Mesodermal cell (in vitro differentiated cells): Measurements from ENCODE around the gene SPOCK1.

Experiments used
- H3K27ac ChIP-seq: 2 replicates; pipeline ENCODE4 v1.7.0; 2013; ENCODE audit warnings: mild to moderate bottlenecking, low read depth, low read length, moderate library complexity; ENCODE audit not compliant: severe bottlenecking
- H3K36me3 ChIP-seq: 2 replicates; pipeline ENCODE4 v1.7.1; 2013; ENCODE audit warnings: mild to moderate bottlenecking, low read length, moderate library complexity; ENCODE audit not compliant: control insufficient read depth, insufficient read depth
- H3K4me1 ChIP-seq: one replicate; pipeline ENCODE4 v1.7.1; 2013; ENCODE audit warnings: mild to moderate bottlenecking, low read length; ENCODE audit not compliant: insufficient read depth, control insufficient read depth, poor library complexity, severe bottlenecking
- H3K4me3 ChIP-seq: 2 replicates; pipeline ENCODE4 v1.7.0; 2013; ENCODE audit warnings: low read length, control low read depth, mild to moderate bottlenecking; ENCODE audit not compliant: insufficient read depth, poor library complexity, severe bottlenecking; ENCODE audit errors: extremely low read depth
- H3K9me3 ChIP-seq: 2 replicates; pipeline ENCODE4 v1.7.1; 2013; ENCODE audit warnings: mild to moderate bottlenecking, low read length, moderate library complexity; ENCODE audit not compliant: control insufficient read depth
- WGBS, 2 experiments: methylation state at CpG; one replicate each; pipeline ENCODE4 v1.1.5; 2013; ENCODE audit warnings: missing lambda C conversion rate in 2 of 2; ENCODE audit not compliant: insufficient coverage in 2 of 2; 5-methylcytosine and 5-hydroxymethylcytosine counted together

The SPOCK1 gene

GRCh38 chr5:137365126-137365865, 133.8 kb downstream of the SPOCK1 start:
- no peak overlapping the region for H3K4me3 ChIP-seq
- 100% methylated on average over 2 of the region's 3 CpGs; no CpG with 5 or more reads in 1 of the 2 experiments for WGBS, 2 experiments
- no peaks in the 10 kb centered on the region for H3K9me3 ChIP-seq
- H3K4me1 ChIP-seq: no peaks in the 10 kb centered on the region
- no peak overlapping the region for H3K27ac ChIP-seq
- H3K36me3 ChIP-seq: no peaks in the 10 kb centered on the region

- no peaks in the 10 kb centered on the region for H3K9me3 ChIP-seq
- WGBS, 2 experiments: 100% methylated on average over 1 of the region's 2 CpGs; no CpG with 5 or more reads in 1 of the 2 experiments
- H3K27ac ChIP-seq: no peak overlapping the region
- no peaks in the 10 kb centered on the region for H3K36me3 ChIP-seq
- no peak overlapping the region for H3K4me3 ChIP-seq
- H3K4me1 ChIP-seq: no peaks in the 10 kb centered on the region
Measured at GRCh38 chr5:137361280-137361679, 137.8 kb downstream of the SPOCK1 start.

DNA sequence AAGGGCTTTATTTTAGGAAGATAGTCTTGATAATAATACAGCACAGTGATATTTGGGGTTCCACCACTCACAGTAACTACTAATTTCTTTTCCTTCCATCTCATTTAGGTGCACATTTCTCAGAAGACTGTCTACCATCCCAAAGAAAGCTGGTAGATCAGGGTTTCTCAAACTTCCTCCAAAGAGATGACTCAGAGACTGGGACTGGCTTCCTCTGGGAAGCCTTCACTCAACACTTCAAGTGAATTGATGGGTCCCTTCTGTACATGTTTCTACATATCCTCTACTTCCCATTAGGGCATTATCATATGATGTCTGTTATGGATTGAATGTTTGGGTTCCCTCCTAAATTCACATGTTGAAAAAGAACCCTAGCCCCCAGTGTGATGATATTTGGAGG, 138.5 kb downstream of the SPOCK1 start:
- Histone ChIP-seq H3K4me1 (no peaks in the 10 kb centered on the region), H3K27ac (no peak overlapping the region), H3K36me3 (no peaks in the 10 kb centered on the region), H3K4me3 (no peak overlapping the region), H3K9me3 (no peaks in the 10 kb centered on the region)

- H3K36me3 ChIP-seq: no peaks in the 10 kb centered on the region
- no peak overlapping the region for H3K27ac ChIP-seq
- no peak overlapping the region for H3K4me3 ChIP-seq
- H3K4me1 ChIP-seq: no peaks in the 10 kb centered on the region
- no peaks in the 10 kb centered on the region for H3K9me3 ChIP-seq
Measured at GRCh38 chr5:137359941-137360340, 139.2 kb downstream of the SPOCK1 start.

DNA sequence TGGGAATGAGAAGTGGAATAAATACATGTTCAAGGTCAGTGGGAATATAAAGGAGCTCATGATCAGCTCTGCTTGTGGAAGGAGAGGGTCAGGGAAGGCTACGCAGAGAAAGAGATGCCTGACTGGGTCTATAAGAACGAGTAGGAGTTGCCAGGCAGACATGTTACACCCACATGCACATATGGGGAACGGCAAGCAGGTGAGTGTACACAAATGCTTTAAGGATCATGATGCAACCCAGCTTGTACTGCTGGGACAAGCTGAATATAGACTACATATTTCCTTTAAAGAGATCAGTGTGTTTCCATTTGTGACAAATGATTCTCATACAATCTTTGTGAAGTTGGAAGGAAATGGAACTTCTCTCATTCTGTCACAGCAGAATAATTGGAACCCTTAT, 141.7 kb downstream of the SPOCK1 start:
- H3K4me3 ChIP-seq: no peak overlapping the region
- WGBS, 2 experiments: 75 to 90% methylated on average over 1 to 3 of the region's 3 CpGs
- H3K27ac ChIP-seq: no peak overlapping the region

GRCh38 chr5:137356127-137356526, 143.0 kb downstream of the SPOCK1 start:
- Histone ChIP-seq H3K27ac (no peak overlapping the region), H3K9me3 (no peaks in the 10 kb centered on the region), H3K4me3 (no peak overlapping the region), H3K4me1 (no peaks in the 10 kb centered on the region), H3K36me3 (no peaks in the 10 kb centered on the region)
- WGBS, 2 experiments: 79 to 92% methylated on average over 3 of the region's 4 CpGs

More for the DNA sequence above, 141.7 kb downstream of the SPOCK1 start:
- no peaks in the 10 kb centered on the region for H3K4me1 ChIP-seq
- H3K9me3 ChIP-seq: no peaks in the 10 kb centered on the region
- H3K36me3 ChIP-seq: no peaks in the 10 kb centered on the region

- Histone ChIP-seq H3K4me1 (no peaks in the 10 kb centered on the region), H3K9me3 (no peaks in the 10 kb centered on the region), H3K27ac (no peak overlapping the region), H3K36me3 (no peaks in the 10 kb centered on the region), H3K4me3 (no peak overlapping the region)
- WGBS, 2 experiments: 85 to 94% methylated on average over 3 of the region's 4 CpGs
Measured at GRCh38 chr5:137355708-137356107, 143.4 kb downstream of the SPOCK1 start.

DNA sequence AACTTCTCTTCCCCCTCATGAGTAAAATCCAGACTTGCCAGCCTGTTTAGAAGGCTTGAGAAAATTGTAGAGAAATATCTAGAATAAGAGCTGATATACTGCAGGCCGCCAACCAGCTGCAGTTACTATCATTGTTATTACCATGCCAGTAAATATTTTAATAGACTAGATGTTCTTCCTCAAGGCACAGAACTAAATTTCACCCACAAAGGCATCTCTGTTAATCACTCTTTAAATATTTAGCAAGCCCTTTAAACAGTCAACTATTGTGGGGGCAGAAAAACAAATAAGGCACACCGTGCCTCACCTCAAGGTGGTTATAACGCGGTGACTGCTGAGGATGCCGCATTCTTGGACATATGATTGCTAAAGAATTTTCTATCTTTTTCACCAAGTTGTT, 147.0 kb downstream of the SPOCK1 start:
- Histone ChIP-seq H3K4me3 (no peak overlapping the region), H3K4me1 (no peaks in the 10 kb centered on the region), H3K36me3 (no peaks in the 10 kb centered on the region), H3K9me3 (no peaks in the 10 kb centered on the region), H3K27ac (no peak overlapping the region)
- WGBS, 2 experiments: 97% methylated on average over 4 of the region's 5 CpGs; no CpG with 5 or more reads in 1 of the 2 experiments

DNA sequence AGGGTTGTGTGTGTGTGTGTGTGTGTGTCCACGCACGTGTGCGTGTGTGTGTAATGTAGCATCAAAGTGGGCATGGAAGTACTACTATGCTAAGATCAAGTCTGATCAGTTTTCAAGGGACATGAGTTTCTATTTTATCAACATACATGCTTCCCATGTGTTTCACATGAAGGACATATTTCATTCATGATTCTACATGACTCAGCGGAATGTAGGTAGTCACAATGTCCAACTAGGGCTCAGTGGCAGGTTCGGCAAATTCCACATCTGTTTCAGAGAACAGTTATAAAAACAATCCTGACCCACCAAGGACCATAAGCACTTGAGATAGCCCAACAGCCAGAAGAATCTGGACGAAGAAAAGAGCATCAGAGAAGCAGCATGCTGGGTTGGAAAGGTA, 148.3 kb downstream of the SPOCK1 start:
- H3K9me3 ChIP-seq: no peaks in the 10 kb centered on the region
- H3K36me3 ChIP-seq: no peaks in the 10 kb centered on the region
- H3K4me3 ChIP-seq: no peak overlapping the region
- H3K4me1 ChIP-seq: no peaks in the 10 kb centered on the region
- no peak overlapping the region for H3K27ac ChIP-seq
- 62 to 83% methylated on average over 5 to 6 of the region's 6 CpGs for WGBS, 2 experiments

- Histone ChIP-seq H3K9me3 (no peaks in the 10 kb centered on the region), H3K4me3 (no peak overlapping the region), H3K27ac (no peak overlapping the region), H3K4me1 (no peaks in the 10 kb centered on the region), H3K36me3 (no peaks in the 10 kb centered on the region)
- WGBS, 2 experiments: 73 to 82% methylated on average over 3 of the region's 3 CpGs
Measured at GRCh38 chr5:137348759-137349158, 150.4 kb downstream of the SPOCK1 start.

DNA sequence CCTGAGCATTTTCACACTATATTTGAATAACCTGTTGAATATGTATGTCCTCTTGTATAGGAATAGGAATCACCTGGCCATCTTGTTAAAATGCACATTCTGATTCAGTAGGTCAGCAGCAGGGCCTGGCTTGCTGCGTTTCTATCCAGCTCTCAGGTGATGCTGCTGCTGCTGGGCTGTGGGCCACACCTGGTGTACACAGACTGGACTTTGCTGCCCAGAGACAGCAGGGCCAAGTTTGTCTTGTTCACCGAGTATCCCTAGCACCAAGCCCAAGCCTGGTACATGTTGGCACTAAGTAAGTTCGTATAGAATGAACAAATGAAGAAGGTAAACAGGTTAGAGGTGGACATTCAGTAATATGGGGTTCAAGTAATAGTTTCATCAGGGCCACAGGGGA, 151.3 kb downstream of the SPOCK1 start:
- H3K36me3 ChIP-seq: no peaks in the 10 kb centered on the region
- H3K27ac ChIP-seq: no peak overlapping the region
- no peak overlapping the region for H3K4me3 ChIP-seq
- H3K9me3 ChIP-seq: no peaks in the 10 kb centered on the region
- WGBS, 2 experiments: 78 to 88% methylated on average over 2 to 3 of the region's 3 CpGs
- H3K4me1 ChIP-seq: no peaks in the 10 kb centered on the region
